ENCODE data around the gene EHHADH. TPM values are rescaled to one million over a fixed set of nuclear protein-coding genes. Genes with fewer than 3 reads are reported as not detected.
A peak's percentile ranks its signal among the peaks of the same experiment; 100 is the strongest.

Gene EHHADH
- total RNA-seq, 1 donor from 2014 or later, result 7.8 TPM

- DNase-seq (ENCODE audit: low spot score in 2 of 2, unreplicated experiment in 2 of 2), result no peak
- H3K27me3 Mint-ChIP-seq (ENCODE audit: low read depth), result no peaks in the 10 kb centered on the region
- H3K9me3 Mint-ChIP-seq, result peaks cover 18% of the 10 kb centered on the region
- no peak overlapping the region for H3K27ac Mint-ChIP-seq
- H3K4me1 Mint-ChIP-seq, result peaks cover 4% of the 10 kb centered on the region
- H3K36me3 Mint-ChIP-seq, result peaks cover 14% of the 10 kb centered on the region
- H3K4me3 Mint-ChIP-seq, result no peak overlapping the region
- TF ChIP-seq CTCF (IDR thresholded peaks at IDR 0.05; ENCODE audit: unreplicated experiment), result no peak
These were observed 58.2 kb downstream of the EHHADH start for GRCh38 chr3:185195652-185196051.

DNA sequence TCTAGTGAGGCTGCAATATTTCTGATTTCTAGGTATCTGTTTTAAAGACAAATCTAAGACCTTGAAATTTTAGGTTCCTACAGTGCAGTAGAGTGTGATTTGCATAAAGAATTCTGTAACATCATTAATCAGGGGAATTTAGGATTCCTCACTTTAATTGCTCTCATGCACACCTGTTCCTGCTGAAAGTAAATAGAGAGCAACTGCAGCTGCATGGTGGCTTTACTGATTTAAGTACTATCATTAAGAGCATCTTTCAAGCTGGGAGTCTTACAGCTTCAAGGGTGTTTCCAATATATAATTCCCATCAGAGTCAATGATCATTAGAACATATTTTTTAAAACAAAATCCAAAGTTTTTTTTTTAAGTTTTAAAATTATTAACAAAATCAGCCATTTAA is 65.0 kb downstream of the EHHADH start:
- H3K4me3 Mint-ChIP-seq, result no peak overlapping the region
- TF ChIP-seq CTCF (IDR thresholded peaks at IDR 0.05; ENCODE audit: unreplicated experiment), result no peak
- peaks cover 3% of the 10 kb centered on the region for H3K9me3 Mint-ChIP-seq
- H3K4me1 Mint-ChIP-seq, result no peaks in the 10 kb centered on the region
- peaks cover 13% of the 10 kb centered on the region for H3K27me3 Mint-ChIP-seq (ENCODE audit: low read depth)
- no peak overlapping the region for H3K27ac Mint-ChIP-seq
- peaks cover 12% of the 10 kb centered on the region for H3K36me3 Mint-ChIP-seq
- DNase-seq (ENCODE audit: low spot score in 2 of 2, unreplicated experiment in 2 of 2), result no peak

GRCh38 chr3:185187391-185187790 is 66.5 kb downstream of the EHHADH start:
- Mint-ChIP-seq H3K36me3 (peaks cover 2% of the 10 kb centered on the region), H3K4me1 (no peaks in the 10 kb centered on the region), H3K4me3 (no peak overlapping the region), H3K27me3 (ENCODE audit: low read depth) (peaks cover 19% of the 10 kb centered on the region), H3K9me3 (no peaks in the 10 kb centered on the region), H3K27ac (no peak overlapping the region)
- no peak for DNase-seq (ENCODE audit: low spot score in 2 of 2, unreplicated experiment in 2 of 2)
- TF ChIP-seq CTCF (IDR thresholded peaks at IDR 0.05; ENCODE audit: unreplicated experiment), result no peak

DNA sequence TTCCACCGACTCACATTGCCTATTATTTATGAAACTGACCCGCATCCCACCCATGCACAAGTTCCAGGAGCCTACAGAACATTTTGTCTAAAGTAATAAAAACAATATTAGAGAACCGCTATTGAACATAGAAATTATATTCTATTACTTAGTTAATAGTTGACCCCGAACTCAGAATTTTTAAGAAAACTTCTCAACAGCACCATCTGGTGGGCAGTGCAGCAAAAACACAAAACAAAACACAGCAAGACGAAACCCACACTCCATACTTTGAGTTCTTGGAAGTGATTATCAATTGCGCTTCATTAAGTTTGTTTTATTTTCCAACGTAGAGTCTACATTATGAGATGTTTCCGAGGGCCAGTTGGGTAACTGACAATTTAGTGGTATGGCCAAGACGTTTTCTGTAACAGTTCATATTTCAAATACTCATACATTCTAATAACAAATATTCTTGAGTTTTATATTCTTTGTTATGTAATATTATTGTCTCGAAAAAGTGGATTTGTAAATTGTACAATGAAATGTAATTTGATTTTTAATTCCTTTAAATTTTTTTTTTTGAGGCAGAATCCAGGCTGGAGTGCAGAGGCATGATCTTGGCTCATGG is 77.0 kb downstream of the EHHADH start:
- Mint-ChIP-seq H3K4me3 (no peak overlapping the region), H3K9me3 (no peaks in the 10 kb centered on the region), H3K27ac (no peak overlapping the region), H3K36me3 (no peaks in the 10 kb centered on the region), H3K27me3 (ENCODE audit: low read depth) (no peaks in the 10 kb centered on the region), H3K4me1 (peaks cover 10% of the 10 kb centered on the region)
- TF ChIP-seq CTCF (IDR thresholded peaks at IDR 0.05; ENCODE audit: unreplicated experiment), result peak; percentile 85
- peak in 1 of 2 experiments; percentile 59 for DNase-seq (ENCODE audit: low spot score in 2 of 2, unreplicated experiment in 2 of 2)

GRCh38 chr3:185175370-185175987 is 78.4 kb downstream of the EHHADH start:
- Mint-ChIP-seq H3K4me3 (peak overlapping the region; percentile 22), H3K9me3 (no peaks in the 10 kb centered on the region), H3K27ac (peak overlapping the region; percentile 88), H3K36me3 (no peaks in the 10 kb centered on the region), H3K27me3 (ENCODE audit: low read depth) (no peaks in the 10 kb centered on the region), H3K4me1 (peaks cover 10% of the 10 kb centered on the region)
- TF ChIP-seq CTCF (IDR thresholded peaks at IDR 0.05; ENCODE audit: unreplicated experiment), result no peak
- DNase-seq (ENCODE audit: low spot score in 2 of 2, unreplicated experiment in 2 of 2), result no peak

Measured in mesothelial cell of epicardium (in vitro differentiated cells).